Measurements from ENCODE around the gene CLEC18C.

GRCh38 chr16:70151941-70152509 is 21.6 kb upstream of the CLEC18C start:
- TF ChIP-seq CTCF (conservative IDR thresholded peaks at IDR 0.05 in 1 of 2, IDR thresholded peaks at IDR 0.05 in 1 of 2; ENCODE audit: extremely low read depth in 1 of 2, insufficient read depth in 1 of 2, low read depth in 1 of 2, low read length in 2 of 2), result no peak
- TF ChIP-seq EZH2 (IDR thresholded peaks at IDR 0.05; ENCODE audit: borderline replicate concordance, low read length), result no peak

Measured in mammary epithelial cell (primary cell).